HG02852 (cell line): ENCODE measurements around the gene SLC19A2.
"Not testable (repeated sequence)": the region's sequence is repeated elsewhere in the genome, so short reads cannot be mapped to it uniquely, and the experiment has no call there.

Experiments used
- ATAC-seq: cut with Tn5 transposase; IDR thresholded peaks from one replicate; pipeline ENCODE4 v1.9.1; 2021; ENCODE audit warnings: mild to moderate bottlenecking, moderate library complexity; ENCODE audit not compliant: unreplicated experiment

SLC19A2 gene, protein sequence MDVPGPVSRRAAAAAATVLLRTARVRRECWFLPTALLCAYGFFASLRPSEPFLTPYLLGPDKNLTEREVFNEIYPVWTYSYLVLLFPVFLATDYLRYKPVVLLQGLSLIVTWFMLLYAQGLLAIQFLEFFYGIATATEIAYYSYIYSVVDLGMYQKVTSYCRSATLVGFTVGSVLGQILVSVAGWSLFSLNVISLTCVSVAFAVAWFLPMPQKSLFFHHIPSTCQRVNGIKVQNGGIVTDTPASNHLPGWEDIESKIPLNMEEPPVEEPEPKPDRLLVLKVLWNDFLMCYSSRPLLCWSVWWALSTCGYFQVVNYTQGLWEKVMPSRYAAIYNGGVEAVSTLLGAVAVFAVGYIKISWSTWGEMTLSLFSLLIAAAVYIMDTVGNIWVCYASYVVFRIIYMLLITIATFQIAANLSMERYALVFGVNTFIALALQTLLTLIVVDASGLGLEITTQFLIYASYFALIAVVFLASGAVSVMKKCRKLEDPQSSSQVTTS

DNA sequence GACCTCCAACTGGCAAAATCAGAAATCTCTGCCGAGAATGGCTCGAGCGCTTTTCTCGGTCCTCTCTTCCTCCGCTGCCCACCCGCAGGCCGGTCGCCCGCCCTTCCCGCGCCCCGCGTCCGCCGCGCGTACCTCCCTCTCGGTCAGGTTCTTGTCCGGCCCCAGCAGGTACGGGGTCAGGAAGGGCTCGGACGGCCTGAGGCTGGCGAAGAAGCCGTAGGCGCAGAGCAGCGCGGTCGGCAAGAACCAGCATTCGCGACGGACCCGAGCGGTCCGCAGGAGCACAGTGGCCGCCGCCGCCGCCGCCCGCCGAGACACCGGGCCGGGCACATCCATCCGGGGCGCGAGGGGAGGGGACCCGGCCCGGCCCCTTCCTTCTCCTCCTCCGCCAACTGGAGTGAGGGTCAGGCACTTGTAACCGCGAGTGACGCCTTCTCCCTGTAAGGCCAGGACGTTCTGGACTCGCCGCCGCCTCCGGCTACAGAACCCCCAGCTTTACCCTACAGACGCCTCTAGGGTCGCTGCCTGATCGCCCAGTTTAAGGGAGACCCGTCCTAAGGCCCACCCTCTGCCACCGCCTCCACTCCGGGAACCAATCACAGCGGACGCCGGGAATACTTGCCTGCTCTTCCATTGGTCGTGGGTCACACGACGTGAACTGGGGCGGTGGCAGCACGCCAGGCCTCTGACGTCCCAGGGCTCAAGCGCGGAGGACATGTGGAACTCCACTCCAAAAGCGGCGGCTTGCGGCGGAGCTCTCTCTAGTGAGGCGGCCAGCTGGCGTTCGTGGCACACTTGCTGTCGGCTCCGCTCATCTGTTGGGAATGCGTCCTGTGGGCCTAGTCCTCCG lies at the start of gene SLC19A2:
Gene SLC19A2, minus strand, starts transcription at position 514 of the 850 bp plus-strand sequence. Its CDS starts 178 bp downstream, at position 336.
- ATAC-seq = peak; percentile 98

DNA sequence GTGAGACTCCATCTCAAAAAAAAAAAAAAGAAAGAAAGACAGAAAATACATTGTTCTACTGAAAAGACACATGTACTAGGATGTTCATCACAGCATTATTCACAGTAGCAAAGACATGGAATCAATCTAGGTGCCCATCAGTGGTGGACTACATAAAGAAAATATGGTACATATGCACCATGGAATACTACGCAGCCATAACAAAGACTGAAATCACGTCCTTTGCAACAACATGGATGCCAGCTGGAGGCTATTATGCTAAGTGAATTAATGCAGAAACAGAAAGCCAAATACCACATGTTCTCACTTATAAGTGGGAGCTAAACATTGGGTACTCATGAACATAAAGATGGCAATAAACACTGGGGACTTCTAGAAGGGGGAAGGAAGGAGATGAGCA lies 48.9 kb upstream of the SLC19A2 start:
- ATAC-seq = no peak

DNA sequence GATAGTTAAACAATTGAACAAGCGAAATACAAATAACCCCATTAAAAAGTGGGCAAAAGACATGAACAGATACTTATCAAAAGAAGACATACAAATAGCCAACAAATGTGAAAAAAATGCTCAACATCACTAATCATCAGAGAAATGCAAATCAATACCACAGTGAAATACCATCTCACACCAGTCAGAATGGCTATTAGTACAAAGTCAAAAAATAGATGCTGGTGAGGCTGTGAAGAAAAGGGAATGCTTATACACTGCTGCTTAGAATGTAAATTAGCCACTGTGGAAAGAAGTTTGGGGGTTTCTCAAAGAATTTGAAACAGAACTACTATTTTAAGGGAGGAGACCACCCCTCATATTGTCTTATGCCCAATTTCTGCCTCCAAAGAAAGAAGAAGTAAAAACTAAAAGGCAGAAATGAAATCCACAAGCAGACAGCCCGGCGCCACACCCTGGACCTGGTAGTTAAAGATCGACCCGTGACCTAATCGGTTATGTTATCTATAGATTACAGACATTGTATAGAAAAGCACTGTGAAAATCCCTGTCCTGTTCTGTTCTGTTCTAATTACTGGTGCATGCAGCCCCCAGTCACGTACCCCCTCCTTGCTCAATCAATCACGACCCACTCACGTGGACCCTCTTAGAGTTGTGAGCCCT lies 47.9 kb upstream of the SLC19A2 start:
- ATAC-seq = not testable (repeated sequence)

DNA sequence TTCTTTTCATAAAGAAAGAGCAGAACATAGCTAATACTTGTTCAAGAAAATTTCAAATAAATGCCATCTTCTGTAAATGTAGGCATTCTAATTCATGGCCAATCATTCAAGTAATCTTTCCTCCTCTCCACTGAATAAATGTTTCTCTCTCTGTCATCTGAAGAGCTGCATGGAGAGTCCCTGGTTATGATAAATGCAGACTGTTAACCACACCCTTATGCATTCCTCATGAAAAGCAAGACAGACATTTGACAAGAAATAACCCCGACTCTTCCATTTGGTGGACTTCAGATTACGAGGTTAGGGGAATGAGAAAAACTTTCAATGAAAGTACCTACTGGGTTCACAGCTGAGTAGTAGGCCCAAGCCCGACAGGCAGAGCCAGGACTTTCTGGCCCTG lies 44.7 kb upstream of the SLC19A2 start:
- ATAC-seq = no peak

DNA sequence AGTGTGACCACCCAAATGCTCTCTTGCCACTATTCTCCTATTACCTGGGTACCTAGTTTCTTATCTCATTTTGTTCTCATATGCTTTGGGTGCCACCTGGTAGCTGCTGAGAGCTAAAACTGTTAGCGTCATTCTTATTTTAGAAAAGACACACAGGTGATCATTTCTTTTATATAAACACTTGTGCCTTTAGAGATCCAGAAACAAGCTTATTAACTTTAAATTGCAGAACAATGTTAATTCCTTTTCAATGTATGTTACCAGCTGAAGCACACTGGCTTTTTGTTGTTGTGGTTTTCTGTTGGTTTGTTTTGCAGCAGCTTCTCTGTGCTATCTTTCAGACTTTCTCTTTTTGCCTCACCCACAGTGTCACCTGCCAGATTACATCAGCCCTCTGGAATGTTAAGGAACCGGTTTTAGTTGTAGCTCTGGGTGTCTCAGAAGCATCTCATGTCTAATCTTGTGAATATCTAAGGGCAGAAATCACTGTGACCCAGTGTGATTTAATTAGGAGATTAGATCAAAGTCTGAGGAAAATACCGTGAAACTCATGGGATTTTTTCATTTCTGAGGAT lies 43.4 kb upstream of the SLC19A2 start:
- ATAC-seq = no peak

DNA sequence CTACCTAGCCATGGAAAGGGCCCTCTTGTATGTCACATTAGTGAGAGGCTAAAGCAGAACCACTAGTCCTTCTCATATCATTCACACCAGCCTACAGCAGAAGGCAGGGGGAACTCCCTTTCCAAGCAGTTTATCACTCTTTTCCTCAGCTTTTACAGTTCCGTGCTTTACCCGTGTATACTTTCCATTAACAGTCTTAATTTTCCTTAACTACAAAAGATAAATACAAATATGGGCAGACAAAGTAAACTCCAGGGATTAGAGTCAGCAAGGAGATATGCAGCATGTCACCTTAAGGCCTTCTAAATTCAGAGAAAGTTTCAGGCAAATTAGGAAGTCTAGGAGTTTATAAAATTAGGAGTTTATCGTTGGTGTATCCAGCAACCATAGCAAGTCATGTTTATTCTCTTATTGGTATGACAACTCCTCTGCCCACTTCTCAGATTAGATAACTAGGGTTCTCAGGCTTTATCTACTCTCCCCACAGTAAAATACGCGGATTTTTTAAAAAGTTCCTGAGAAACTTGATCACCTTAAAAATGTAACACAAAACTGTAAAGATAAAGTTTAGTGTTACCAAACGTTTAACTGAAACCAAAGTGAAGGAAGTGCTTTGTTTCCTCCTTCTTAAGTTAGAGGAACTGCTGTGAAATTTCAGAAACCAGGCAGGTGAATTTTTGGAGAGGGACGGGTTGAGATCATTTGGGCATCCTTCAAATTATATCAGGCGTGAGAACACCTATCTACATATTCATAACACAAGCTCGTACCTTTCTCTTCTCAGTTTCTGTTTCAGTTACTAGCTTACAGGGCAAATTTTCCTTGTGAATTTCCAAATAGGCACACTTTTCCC lies 42.7 kb upstream of the SLC19A2 start:
- ATAC-seq = peak; percentile 77

DNA sequence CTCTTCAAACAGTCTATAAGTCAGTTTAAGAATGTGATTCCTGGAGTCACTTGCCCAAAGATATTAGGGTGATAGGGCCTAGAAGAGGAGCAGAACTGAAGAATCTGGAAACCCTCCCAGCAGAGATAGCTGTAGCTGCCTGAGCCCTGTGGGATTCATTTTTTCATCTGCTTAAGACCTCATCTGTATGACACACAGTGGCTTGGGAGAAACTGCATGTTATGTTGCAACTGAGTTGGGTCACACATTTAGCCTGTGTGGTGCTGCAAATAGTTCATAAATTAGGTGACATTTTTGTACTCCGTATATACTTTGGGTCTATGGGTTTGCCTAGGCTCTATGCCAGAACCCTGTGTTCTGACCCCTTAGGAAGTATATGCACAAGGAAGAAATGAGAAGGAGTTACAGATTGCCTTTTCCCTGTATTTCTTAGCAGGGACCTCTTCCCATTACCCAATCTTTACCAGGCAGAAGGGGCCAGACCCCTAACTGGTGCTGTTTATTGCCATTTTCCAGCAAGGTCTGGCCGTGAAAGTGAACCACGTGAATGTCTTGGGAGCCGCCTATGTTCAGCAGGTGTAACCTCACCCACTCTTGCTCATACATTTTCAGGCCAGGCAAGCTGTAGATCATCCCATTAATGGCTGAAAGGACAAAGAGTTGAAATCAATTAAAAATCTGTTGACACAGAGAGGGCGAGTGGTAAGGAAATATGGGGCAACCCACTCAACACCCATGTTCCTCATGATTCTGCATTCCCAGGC lies 41.9 kb upstream of the SLC19A2 start:
- no peak for ATAC-seq

DNA sequence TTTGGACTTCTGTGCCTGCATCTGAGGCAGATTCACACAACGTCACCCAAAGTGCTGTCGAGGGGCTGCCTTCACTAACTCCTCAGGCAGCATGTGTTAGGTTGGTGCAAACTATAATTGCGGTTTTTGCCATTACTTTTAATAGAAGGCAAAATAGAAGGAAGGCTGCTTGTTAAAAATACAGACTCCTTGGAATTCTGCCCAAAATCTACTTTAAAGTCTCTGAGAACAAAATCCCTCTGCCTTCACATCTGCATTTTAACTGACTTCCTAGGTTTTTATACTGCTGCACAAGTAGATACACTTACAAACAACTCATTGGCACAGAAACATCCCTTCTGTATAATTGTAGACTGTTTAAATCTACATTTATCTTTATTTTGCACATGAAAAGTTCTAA lies 41.3 kb upstream of the SLC19A2 start:
- ATAC-seq = no peak

DNA sequence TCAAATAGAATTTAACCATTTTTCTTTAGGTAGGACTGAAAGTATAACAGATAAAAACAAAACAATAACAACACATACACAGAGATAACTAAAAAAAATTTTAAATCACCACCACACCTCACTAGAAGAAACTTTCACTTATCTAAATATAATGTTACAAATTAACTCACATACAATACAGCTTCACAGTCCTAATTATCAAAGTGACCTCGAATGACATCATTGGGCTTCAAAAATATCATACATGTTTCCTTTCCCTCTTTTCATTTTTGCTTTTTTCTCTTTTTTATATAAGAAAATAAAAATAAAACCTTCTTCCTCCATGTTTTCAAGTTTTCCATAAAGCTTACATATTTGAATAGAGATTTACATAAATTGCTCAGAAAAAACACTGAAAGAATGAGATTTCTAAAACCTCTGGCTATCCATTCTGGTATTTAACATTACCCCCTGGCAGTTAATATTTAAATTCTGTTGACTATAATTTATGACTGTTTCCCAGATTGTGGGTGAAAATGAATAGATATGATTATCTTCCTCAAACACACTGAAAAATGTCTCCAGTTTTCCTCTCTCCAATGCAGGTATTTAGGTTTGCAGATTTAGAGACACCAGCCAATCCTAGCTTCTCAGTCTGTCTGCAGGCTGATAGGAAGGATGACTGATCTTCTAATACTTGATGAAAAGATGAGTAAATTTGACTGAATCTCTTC lies 40.5 kb upstream of the SLC19A2 start:
- no peak for ATAC-seq

DNA sequence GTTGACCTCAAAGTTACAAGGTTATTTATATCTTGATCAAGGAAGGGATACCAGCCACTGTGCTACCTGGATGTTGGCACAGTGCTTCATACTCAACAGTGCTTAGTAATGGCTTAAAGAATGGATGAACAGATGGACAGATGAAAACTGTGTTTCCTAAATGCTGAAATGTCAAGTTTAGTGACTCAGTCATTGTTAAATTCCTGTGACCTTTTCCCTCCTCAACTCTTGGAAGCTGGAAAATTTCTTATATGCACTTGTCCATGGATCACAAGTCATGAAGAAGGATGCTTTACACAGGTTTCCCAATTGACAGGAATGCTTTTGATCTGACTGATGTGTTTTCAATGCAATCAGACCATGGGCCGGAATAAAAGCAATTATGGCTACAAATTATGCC lies 39.6 kb upstream of the SLC19A2 start:
- no peak for ATAC-seq

DNA sequence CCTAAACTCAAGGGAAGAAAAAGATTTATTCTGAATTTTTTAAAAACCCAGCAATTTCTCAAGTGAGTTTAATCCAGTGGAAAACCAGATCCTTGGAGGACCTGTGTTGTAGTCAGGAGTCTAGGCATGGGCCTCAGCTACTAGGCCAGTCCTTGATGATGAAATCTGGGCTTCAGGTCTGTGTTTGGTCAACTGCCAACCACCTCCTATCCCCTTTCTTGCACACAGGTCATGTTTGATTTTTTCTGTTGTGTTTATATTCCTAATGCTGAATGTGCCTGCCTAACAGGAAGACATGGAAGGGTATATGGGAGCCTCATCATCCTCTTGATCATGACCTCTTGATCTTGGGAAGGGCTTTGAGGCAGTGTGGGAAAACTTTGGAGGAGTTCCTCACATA lies 38.2 kb upstream of the SLC19A2 start:
- no peak for ATAC-seq

DNA sequence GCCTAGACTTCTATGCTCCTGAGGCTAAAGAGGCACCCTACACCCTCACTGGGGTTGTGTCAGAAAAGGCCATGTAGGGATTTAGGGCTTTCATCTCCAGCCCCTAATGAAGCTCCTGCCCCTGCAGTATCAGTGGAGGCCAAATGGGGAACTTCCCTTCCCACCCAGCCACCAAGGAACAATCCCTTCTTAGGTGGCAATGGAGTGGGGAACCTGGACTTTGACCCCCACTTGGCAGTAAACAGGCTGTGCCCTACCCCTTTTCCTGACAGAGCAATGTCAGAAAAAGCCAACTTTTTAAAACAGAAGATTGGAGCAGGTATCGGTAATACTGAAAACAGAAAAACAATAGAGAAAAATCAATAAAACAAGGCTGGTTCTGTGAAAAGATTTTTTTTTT lies 35.5 kb upstream of the SLC19A2 start:
- ATAC-seq = no peak

DNA sequence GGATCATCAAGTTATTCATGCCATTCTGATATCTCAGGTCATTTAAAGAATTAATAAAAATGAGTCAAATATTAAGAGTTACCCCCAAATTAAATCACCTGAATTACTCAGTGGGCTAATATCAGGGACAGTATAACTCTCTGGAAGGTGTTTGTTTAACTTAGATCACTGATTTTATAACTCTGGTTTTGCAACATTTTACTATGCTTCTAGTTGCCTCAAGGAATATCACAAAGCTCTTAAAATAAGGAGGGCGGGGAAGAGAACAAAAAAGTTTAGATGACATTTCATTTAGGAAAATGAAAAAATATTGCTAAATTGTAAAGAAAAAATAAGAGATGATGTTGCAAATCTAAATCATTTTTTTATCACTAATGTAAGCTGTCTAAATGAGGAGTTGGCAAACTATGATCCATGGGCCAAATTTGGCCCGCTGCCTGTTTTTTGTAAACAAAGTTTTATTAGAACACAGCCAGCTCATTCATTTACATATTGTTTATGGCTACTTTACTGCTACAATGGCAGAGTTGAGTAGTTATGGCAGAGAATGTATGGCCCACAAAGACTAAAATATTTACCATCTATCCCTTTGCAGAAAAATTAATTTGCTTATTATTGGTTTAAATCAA lies 31.9 kb upstream of the SLC19A2 start:
- ATAC-seq = no peak

DNA sequence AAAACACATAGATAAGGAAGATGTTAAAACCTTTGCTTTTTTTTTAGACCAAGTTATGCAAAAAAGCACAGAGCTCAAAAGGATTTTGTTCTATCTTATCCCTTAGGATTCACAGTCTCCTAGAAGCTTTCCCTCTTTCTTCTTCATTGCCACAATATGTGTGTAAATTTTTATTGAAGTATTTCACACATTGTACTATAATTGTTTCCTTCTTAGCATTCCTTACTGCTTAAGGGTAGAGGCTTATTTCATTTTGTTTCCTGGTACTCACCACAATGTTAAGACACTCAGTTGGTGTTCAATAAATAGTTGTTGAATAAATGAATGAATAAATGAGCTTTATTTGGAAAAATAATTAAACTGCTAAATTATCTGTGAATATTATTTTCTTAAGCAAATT lies 29.9 kb upstream of the SLC19A2 start:
- ATAC-seq = no peak

DNA sequence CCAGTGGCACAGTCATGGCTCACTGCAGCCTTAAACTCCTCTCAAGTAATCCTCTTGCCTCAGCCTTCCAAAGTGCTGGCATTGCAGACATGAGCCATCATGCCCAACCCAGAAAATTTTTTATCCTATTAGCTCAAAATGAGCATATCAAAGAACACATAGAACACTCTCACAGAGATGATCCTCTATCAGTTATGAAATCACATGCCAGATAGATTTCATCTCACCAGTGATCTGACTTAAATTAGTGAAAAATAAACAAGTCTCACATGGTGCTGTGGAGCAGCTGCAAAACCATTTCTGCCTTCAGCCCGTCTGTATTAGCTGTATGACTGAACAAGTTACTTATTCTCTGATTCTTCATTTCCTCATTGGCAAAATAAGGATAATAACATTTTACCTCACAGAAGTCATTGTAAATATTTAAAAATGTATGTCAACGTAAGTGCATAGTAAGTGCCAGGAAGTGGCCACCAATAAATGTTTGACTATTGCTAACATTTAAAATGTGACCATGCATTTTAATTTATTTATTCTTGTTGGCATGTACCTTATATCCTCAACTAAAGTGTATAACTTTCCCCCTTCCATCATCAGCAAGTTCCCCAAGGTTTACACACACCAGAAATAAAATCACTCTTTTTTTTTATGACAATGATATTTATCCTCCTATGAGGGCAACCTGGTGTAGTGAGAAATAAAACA lies 29.0 kb upstream of the SLC19A2 start:
- ATAC-seq = no peak

DNA sequence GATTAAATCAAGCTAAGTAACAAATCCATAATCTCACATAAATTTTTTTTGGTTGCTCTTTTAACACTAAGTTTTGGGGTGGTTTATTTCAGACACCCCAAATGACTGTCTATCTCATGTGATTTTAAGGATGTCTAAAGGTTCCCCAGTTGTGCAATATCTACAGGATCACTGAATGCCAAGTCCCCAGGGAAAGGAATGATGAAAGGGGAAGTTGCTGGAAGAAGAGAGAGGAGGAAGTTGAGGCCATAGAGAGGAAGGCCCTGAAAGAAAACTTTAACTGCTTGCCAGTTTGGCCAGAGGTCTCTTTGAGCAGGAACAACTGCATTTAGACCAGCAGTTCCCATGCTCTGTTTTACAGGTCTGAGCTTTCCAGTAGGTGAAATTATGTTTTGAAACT lies 27.5 kb upstream of the SLC19A2 start:
- ATAC-seq = no peak

DNA sequence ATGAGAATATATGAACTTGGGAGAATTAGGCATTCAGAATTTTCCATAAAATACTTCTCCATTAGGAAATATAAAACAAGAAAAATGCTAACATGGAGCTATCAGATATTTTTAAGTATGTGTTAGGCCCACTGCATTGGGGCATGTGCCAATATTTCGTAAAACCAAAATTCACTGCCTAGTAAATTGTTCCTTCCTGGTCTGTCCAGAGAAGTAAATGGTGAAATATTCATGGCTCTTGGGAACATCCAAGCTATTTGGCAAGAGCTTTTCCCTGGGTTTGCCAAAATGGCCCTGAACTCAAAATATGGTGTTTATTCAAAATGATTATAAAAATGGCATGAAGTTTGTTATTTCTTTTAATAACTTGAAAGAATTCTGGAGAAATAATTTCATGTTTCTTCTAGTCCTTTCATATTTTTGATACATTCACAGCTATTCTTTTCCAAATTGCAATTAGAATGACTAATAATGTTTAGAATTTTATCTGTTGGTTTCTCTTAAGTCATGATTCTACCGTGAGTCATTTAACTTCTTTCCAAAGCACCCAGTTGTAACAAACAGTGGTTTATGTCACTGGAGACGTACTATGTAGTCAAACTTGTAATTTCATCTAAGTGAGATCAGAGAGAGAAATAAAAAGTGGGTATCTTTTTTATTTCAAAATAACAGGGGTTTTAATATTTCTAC lies 25.7 kb upstream of the SLC19A2 start:
- ATAC-seq = no peak
